Stomach smooth muscle (tissue), 2 donors: Measurements from ENCODE around the gene BTNL8.

Source experiments
- H3K27ac ChIP-seq: one replicate; pipeline ENCODE4 v1.7.0; 2013; ENCODE audit warnings: mild to moderate bottlenecking, low read length, inconsistent platforms
- H3K27me3 ChIP-seq, 2 donors: one replicate each; pipeline ENCODE4 v1.7.0; 2013; ENCODE audit warnings: low read length in 2 of 2; ENCODE audit not compliant: insufficient read depth in 2 of 2, control insufficient read depth in 1 of 2
- H3K36me3 ChIP-seq, 2 donors: one replicate each; pipeline ENCODE4 v1.7.0; 2013; ENCODE audit warnings: low read length in 2 of 2; ENCODE audit not compliant: control insufficient read depth in 2 of 2, insufficient read depth in 2 of 2
- H3K4me1 ChIP-seq: one replicate; pipeline ENCODE4 v1.7.0; 2013; ENCODE audit warnings: low read length; ENCODE audit not compliant: control insufficient read depth, insufficient read depth
- H3K4me3 ChIP-seq, 2 donors: one replicate each; pipeline ENCODE4 v1.7.0; 2013; ENCODE audit warnings: low read length in 2 of 2
- H3K9ac ChIP-seq, 2 donors: one replicate each; pipeline ENCODE4 v1.7.0; 2013; ENCODE audit warnings: low read length in 2 of 2, mild to moderate bottlenecking in 1 of 2
- H3K9me3 ChIP-seq, 2 donors: one replicate each; pipeline ENCODE4 v1.7.0; 2013; ENCODE audit warnings: low read length in 2 of 2; ENCODE audit not compliant: control insufficient read depth in 2 of 2
- donor health status: healthy.
- donor health status: Pancreatic carcinoma.

Gene BTNL8

DNA sequence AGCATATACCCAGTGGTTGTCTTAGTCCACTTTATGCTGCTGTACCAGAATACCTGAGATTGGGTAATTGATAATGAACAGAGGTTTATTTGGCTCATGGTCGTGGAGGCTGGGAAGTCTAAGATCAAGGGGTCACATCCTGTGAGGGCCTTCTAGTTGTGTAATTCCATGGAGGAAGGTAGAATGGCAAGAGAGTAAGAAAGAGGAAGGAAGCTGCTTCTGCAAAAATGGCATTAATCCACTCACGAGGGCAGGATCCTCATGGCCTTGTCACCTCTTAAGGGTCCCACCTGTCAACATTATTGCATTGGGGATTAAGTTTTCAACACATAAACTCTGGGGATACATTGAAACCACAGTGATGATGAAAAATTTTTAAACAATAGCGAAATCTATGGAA, 17.0 kb downstream of the BTNL8 start:
- Histone ChIP-seq H3K9me3 (no peaks in the 10 kb centered on the region), H3K9ac (no peak overlapping the region), H3K4me1 (no peaks in the 10 kb centered on the region), H3K4me3 (no peak overlapping the region), H3K27me3 (no peaks in the 10 kb centered on the region), H3K36me3 (no peaks in the 10 kb centered on the region), H3K27ac (no peak overlapping the region)

DNA sequence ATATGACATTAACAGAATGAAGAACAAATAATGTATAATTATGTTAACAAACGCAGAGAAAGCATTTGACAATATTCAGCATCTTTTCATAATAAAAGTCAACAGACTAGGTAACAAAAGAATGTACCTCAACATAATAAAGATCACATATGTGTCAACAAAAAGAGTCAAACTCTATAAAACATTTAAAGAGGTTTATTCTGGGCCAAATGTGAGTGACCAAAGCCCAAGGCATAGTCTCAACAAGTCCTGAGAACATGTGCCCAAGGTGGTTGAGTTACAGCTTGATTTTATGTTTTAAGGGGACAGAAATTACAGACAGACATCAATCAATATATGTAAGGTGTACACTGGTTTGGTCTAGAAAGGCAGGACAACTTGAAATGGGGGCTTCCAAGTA, 19.4 kb downstream of the BTNL8 start:
- no peaks in the 10 kb centered on the region for H3K4me1 ChIP-seq
- no peak overlapping the region for H3K27ac ChIP-seq
- H3K27me3 ChIP-seq, result no peaks in the 10 kb centered on the region
- H3K9me3 ChIP-seq, result no peaks in the 10 kb centered on the region
- no peak overlapping the region for H3K4me3 ChIP-seq
- no peak overlapping the region for H3K9ac ChIP-seq
- no peaks in the 10 kb centered on the region for H3K36me3 ChIP-seq

- peaks cover 0 to 2% of the 10 kb centered on the region in 2 donors for H3K27me3 ChIP-seq
- H3K9ac ChIP-seq, result no peak overlapping the region
- no peak overlapping the region for H3K4me3 ChIP-seq
- peaks cover 0 to 6% of the 10 kb centered on the region in 2 donors for H3K9me3 ChIP-seq
- no peaks in the 10 kb centered on the region for H3K36me3 ChIP-seq
- no peaks in the 10 kb centered on the region for H3K4me1 ChIP-seq
- no peak overlapping the region for H3K27ac ChIP-seq
Observed at GRCh38 chr5:180920710-180921109, 21.8 kb downstream of the BTNL8 start.

- Histone ChIP-seq H3K27ac (no peak overlapping the region), H3K9ac (no peak overlapping the region), H3K4me3 (no peak overlapping the region), H3K36me3 (no peaks in the 10 kb centered on the region), H3K9me3 (peaks cover 0 to 6% of the 10 kb centered on the region in 2 donors), H3K4me1 (no peaks in the 10 kb centered on the region), H3K27me3 (peaks cover 0 to 2% of the 10 kb centered on the region in 2 donors)
Observed at GRCh38 chr5:180922932-180923331, 24.0 kb downstream of the BTNL8 start.

DNA sequence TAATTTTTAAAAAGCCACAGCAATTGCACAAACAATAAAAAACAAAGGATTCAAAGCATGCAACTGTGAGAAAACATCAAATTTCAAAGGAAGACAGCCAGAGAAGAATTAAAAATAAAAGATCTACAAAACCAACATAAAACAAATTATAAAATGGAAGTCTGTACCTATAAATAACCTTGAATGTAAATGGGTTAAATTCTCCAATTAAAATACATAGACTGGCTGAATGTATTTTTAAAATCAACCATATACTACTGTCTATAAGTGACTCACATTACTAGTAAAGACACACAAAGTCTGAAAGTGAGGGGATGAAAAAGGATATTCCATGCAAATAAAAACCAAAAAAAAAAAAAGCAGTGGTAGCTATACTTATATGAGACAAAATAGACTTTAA, 33.7 kb downstream of the BTNL8 start:
- Histone ChIP-seq H3K4me3 (no peak overlapping the region), H3K9ac (no peak overlapping the region), H3K4me1 (no peaks in the 10 kb centered on the region), H3K9me3 (peaks cover 0 to 8% of the 10 kb centered on the region in 2 donors), H3K27ac (no peak overlapping the region), H3K27me3 (peaks cover 0 to 3% of the 10 kb centered on the region in 2 donors), H3K36me3 (no peaks in the 10 kb centered on the region)

GRCh38 chr5:180935203-180935602, 36.2 kb downstream of the BTNL8 start:
- no peak overlapping the region for H3K27ac ChIP-seq

GRCh38 chr5:180938294-180938693, 39.3 kb downstream of the BTNL8 start:
- Histone ChIP-seq H3K27me3 (peaks cover 0 to 3% of the 10 kb centered on the region in 2 donors), H3K9ac (no peak overlapping the region), H3K9me3 (peaks cover 0 to 12% of the 10 kb centered on the region in 2 donors), H3K27ac (no peak overlapping the region), H3K36me3 (no peaks in the 10 kb centered on the region), H3K4me3 (no peak overlapping the region), H3K4me1 (no peaks in the 10 kb centered on the region)

More at GRCh38 chr5:180935203-180935602, 36.2 kb downstream of the BTNL8 start:
- Histone ChIP-seq H3K27me3 (peaks cover 0 to 3% of the 10 kb centered on the region in 2 donors), H3K4me3 (no peak overlapping the region), H3K9me3 (peaks cover 0 to 12% of the 10 kb centered on the region in 2 donors), H3K4me1 (no peaks in the 10 kb centered on the region), H3K9ac (no peak overlapping the region), H3K36me3 (no peaks in the 10 kb centered on the region)

GRCh38 chr5:180950291-180950949, 51.5 kb downstream of the BTNL8 start:
- Histone ChIP-seq H3K9ac (no peak overlapping the region), H3K9me3 (no peaks in the 10 kb centered on the region), H3K27ac (no peak overlapping the region), H3K4me1 (no peaks in the 10 kb centered on the region), H3K36me3 (no peaks in the 10 kb centered on the region), H3K4me3 (no peak overlapping the region), H3K27me3 (no peaks in the 10 kb centered on the region)

DNA sequence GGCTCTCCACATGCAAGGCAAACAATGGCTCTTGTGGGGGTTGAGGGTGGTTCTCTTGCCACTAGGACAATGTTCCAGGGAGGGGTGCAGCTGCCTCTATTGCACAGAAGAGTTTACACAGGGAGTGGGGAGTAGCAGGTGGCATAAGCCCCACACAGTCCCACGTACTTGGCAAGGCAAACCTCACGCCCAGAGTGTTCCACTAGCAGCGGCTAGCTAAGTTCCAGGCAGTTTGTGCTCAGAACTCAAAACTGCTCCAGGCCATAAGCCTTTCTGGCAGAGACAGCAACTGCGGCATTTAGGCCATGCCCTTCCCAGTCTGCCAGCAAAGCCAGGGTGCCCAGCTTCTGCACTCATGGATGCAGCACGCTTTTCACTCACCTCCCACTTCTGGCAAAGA, 60.7 kb downstream of the BTNL8 start:
- Histone ChIP-seq H3K27ac (no peak overlapping the region), H3K27me3 (no peaks in the 10 kb centered on the region), H3K9ac (no peak overlapping the region), H3K36me3 (no peaks in the 10 kb centered on the region), H3K4me1 (no peaks in the 10 kb centered on the region), H3K9me3 (no peaks in the 10 kb centered on the region), H3K4me3 (no peak overlapping the region)

- Histone ChIP-seq H3K4me1 (no peaks in the 10 kb centered on the region), H3K4me3 (no peak overlapping the region), H3K27me3 (no peaks in the 10 kb centered on the region), H3K9ac (no peak overlapping the region), H3K27ac (no peak overlapping the region), H3K36me3 (no peaks in the 10 kb centered on the region), H3K9me3 (no peaks in the 10 kb centered on the region)
Observed at GRCh38 chr5:180960209-180960608, 61.2 kb downstream of the BTNL8 start.

GRCh38 chr5:180969406-180969805, 70.4 kb downstream of the BTNL8 start:
- Histone ChIP-seq H3K9me3 (no peaks in the 10 kb centered on the region), H3K36me3 (no peaks in the 10 kb centered on the region), H3K27me3 (no peaks in the 10 kb centered on the region), H3K9ac (no peak overlapping the region), H3K27ac (no peak overlapping the region), H3K4me1 (no peaks in the 10 kb centered on the region), H3K4me3 (no peak overlapping the region)
